Omental fat pad (tissue), 4 donors: ENCODE data around the gene PATL2. TPM values are rescaled to one million over a fixed set of nuclear protein-coding genes. Genes with fewer than 3 reads are reported as not detected.

ENCODE experiments used
- ATAC-seq: fragments of 150-250 bp; one replicate; pipeline ENCODE4 v1.9.1; 2016; ENCODE audit warnings: mild to moderate bottlenecking, moderate library complexity; ENCODE audit not compliant: low FRiP score
- DNase-seq: peaks from one replicate; pipeline ENCODE4 v3.0.0-alpha.2; 2019; ENCODE audit warnings: low spot score
- CTCF ChIP-seq, 3 donors: fragments of 450-650 bp; IDR thresholded peaks; one replicate each; pipeline ENCODE4 v1.5.1; 2016 to 2017; ENCODE audit warnings: antibody characterized with exemption in 3 of 3, mild to moderate bottlenecking in 3 of 3, moderate library complexity in 2 of 3
- total RNA-seq, 4 donors: library from RNA; depleted of rRNA; stranded (reverse); fragments of >200 nt; gene quantifications; one replicate each; pipeline ENCODE4 v1.1.0, GENCODE V29; 2016

PATL2 gene
- total RNA-seq, 4 donors from 2014 or later: 1.0 to 5.4 (median 2.1) TPM

DNA sequence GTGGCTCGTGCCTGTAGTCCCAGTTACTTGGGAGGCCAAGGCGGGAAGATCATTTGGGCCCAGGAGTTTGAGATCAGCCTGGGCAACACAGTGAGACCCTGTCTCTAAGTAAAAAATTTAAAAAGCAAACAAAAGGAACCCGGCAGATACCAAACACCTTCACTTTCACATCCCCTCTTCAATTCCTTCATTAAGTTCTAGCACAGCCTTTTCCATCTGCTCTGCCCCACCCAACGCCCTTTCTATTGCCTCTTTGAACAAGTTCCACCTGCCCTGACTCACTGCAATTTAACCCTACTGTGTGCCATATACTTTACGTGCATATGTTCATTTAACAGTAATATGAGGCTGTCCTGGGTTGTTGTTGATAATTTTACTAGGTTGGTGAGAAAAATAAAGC lies 35.2 kb downstream of the PATL2 start:
- DNase-seq (no peak), ATAC-seq (no peak)
- TF ChIP-seq CTCF (IDR thresholded peaks at IDR 0.05): no peak

DNA sequence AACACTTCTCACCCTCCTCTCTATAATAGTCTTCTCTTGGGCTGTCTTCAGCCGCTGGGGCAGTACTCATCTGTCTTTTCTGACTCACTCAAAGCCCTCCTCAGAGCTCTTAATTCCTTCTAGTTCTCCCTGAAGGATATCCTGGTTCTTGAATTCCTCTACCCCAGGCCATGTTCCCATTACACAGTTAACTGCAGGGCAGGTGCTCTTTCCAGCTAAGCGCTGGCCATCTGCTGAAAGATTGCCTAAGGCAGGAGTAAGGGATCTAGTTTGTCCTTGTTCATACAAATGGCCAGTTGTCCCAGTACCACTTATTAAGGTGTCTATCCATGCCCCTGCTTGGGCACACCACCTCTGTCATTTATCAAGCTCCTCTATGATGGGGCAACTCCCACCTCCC lies 37.5 kb downstream of the PATL2 start:
- ATAC-seq (no peak), DNase-seq (no peak)
- no peak for TF ChIP-seq CTCF (IDR thresholded peaks at IDR 0.05)

DNA sequence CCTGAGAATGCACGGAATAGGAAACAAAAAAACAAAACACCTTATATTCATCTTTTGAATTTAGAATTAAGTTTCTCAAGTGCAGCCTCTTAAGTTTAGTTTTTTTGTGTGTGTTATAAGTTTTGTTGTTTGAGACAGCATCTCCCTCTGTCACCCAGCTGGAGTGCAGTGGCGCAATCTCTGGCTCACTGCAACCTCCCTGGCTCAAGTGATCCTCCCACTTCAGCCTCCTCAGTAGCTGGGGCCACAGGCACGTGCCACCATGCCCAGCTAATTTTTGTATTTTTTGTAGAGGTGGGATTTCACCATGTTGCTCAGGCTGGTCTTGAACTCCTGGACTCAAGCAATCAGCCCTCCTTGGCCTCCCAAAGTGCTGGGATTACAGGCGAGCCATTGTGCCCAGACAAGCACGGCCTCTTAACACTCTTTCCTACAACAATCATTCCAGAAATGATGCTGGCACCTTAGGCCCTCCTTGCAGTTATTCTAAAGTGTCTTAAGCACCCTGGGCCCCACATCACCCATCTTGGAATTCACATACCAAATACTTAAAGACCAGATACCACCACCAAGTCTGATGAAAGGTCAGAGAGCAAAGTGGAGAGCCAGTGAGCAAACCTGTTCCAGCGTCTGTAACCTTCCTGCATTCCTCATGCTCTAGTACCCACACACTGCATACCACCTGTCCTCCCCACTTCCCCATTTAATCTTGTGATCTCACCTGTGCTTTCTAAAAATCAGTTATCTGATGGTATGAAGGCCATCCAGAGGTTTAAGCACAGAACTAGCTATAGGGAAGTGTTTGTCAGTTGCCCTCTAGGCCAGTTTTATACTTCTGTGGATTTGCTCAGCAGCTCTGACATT lies 40.8 kb downstream of the PATL2 start:
- ATAC-seq (no peak), DNase-seq (no peak)
- no peak for TF ChIP-seq CTCF (IDR thresholded peaks at IDR 0.05)

DNA sequence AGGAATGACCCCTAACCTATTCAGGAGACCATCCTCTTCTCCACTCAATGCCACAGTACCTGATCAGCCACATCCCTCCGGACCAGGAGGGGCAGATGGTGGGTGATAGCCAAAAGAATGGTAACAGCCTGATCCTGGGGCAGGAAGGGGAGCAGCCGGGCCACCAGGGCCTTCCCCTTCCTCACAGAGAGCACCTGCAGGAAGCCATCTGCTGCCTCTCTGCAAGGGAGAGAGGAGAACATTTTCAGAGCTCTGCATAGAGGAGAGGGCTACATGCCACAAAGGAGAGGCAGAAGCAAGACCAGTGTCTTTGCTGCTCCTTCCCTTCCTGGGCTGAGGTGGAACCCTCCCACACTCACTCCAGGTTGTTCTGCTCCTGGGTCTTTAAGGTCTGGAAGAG lies 42.2 kb downstream of the PATL2 start:
- no peak for ATAC-seq
- no peak for DNase-seq
- no peak for TF ChIP-seq CTCF (IDR thresholded peaks at IDR 0.05)

GRCh38 chr15:44667039-44667360 lies 44.1 kb downstream of the PATL2 start:
- DNase-seq (no peak), ATAC-seq (no peak)
- TF ChIP-seq CTCF (IDR thresholded peaks at IDR 0.05): no peak

DNA sequence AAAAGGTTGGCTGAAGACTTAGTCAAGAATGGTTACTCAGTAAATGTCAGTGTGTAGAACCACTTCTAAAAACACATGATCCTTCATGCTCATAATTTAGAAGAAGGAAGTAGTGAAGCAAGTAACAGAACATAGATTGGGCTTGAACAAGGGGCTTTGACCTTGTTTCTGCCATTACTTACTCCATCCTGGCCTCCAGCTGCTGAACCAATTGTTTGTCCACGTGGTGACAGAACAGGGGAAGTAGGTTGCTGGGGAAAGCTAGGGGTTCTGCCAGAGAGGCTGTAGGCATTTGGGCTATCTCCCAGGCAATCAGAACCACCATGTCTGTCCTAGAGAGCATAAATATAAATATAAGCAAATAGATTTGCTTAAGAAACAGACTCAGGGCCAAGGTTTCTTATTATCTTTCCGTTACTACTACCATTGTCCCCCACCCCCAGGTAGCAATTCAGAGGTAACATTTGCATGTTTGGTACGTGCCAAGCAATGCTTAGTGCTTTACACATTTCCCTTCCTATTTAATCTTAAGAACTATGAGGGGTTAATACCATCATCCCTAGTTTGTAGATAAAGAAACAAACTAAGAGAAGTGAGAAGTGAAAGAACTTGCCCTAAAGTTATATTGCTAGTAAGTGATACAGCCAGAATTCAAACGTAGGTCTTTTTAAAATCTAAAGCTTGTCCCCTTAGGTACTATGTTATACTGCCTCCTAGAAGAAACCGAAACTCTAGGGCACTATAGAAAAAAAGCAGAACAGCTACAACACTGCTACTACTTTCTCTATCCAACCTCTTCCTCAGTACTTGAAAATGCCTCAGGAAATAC lies 44.7 kb downstream of the PATL2 start:
- no peak for ATAC-seq
- TF ChIP-seq CTCF (IDR thresholded peaks at IDR 0.05): no peak
- DNase-seq: no peak
